Stimulated activated memory B cell treated with anti-CD40 and anti-IgM and Interleukin-4, amounts not matched to agents 10 μg/mL and 1 μg/mL and 100 μg/mL, for 72 hours (primary cell): ENCODE data around the gene RAF1.
"Not testable (repeated sequence)": the region's sequence is repeated elsewhere in the genome, so short reads cannot be mapped to it uniquely, and the experiment has no call there.

Experiments
- ATAC-seq: fragments of 150-1000 bp; cut with Tn5 transposase; 2 replicates; pipeline ENCODE4 v1.10.0; 2021
- H3K27ac Mint-ChIP-seq: one replicate; pipeline ENCODE4 v1.8.0; 2022; ENCODE audit warnings: mild to moderate bottlenecking, mixed read lengths
- H3K27me3 Mint-ChIP-seq: one replicate; pipeline ENCODE4 v1.8.0; 2022; ENCODE audit warnings: mixed read lengths
- H3K36me3 Mint-ChIP-seq: one replicate; pipeline ENCODE4 v1.8.0; 2022; ENCODE audit warnings: mixed read lengths
- H3K4me1 Mint-ChIP-seq: one replicate; pipeline ENCODE4 v1.8.0; 2022; ENCODE audit warnings: mixed read lengths
- H3K4me3 Mint-ChIP-seq: one replicate; pipeline ENCODE4 v1.8.0; 2022; ENCODE audit warnings: mild to moderate bottlenecking, moderate library complexity, mixed read lengths
- H3K9me3 Mint-ChIP-seq: one replicate; pipeline ENCODE4 v1.8.0; 2022; ENCODE audit warnings: mixed read lengths

The RAF1 gene

GRCh38 chr3:12630843-12631242 lies 33.1 kb downstream of the RAF1 start:
- not testable (repeated sequence) for H3K9me3 Mint-ChIP-seq, H3K4me3 Mint-ChIP-seq, H3K36me3 Mint-ChIP-seq, ATAC-seq, H3K27me3 Mint-ChIP-seq
- Mint-ChIP-seq H3K27ac (peak overlapping the region; percentile 14), H3K4me1 (peaks cover 43% of the 10 kb centered on the region)

DNA sequence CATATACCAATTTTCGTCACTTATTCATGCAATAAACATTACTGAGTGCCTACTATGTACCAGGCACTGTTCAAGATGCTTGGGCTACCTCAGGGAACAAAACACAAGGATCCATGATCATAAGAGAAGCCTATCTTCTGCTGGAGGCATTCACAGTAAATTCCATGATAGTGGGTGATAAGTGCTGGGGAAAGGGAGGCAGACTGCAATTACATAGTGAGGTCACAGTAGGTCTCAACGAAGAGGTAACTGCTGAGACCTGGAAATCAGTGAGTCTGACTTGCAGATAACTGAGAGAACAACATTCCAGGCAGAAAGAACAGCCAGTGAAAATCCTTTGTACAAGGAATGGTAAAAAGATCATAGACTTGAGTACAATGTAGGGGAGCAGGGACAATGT lies 33.6 kb downstream of the RAF1 start:
- H3K27me3 Mint-ChIP-seq: no peaks in the 10 kb centered on the region
- H3K27ac Mint-ChIP-seq: peak overlapping the region; percentile 14
- H3K4me3 Mint-ChIP-seq: no peak overlapping the region
- H3K4me1 Mint-ChIP-seq: peaks cover 49% of the 10 kb centered on the region
- H3K9me3 Mint-ChIP-seq: no peaks in the 10 kb centered on the region
- no peak for ATAC-seq
- no peaks in the 10 kb centered on the region for H3K36me3 Mint-ChIP-seq

DNA sequence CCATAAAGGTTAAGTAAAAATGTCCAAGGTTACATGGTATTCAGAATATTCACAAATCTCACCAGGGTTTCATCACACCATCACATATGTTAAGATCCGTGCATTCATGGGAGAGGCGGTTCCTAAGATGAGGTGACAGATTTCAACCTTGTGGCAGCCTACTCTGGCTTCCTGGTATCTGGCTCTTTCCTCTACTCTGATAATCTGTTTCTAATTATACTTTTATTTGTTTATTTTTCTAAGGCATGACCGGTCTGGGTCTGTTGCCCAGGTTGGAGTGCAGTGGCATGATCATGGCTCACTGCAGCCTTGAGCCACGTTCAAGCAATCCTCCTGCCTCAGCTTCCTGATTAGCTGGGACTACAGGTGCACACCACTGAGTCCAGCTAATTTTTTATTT lies 34.4 kb downstream of the RAF1 start:
- no peak overlapping the region for H3K27ac Mint-ChIP-seq

DNA sequence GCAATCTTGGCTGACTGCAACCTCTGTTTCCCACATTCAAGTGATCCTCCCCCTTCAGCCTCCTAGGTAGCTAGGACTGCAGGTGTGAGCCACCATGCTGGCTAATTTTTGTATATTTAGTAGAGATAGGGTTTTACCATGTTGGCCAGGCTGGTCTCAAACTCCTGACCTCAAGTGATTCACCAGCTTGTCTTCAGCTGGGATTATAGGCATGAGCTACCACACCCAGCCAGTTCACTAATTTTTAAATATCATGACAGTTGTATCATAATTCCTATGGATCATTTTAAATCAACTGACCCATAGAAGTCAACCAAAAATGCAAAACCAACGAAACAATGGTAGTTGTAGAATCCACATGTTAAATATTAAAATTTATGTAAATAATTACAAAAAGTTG lies 35.1 kb downstream of the RAF1 start:
- Mint-ChIP-seq H3K27ac (no peak overlapping the region), H3K27me3 (no peaks in the 10 kb centered on the region), H3K4me1 (peaks cover 61% of the 10 kb centered on the region), H3K9me3 (no peaks in the 10 kb centered on the region), H3K4me3 (no peak overlapping the region), H3K36me3 (no peaks in the 10 kb centered on the region)
- no peak for ATAC-seq

More for the DNA sequence above, 34.4 kb downstream of the RAF1 start:
- Mint-ChIP-seq H3K4me3 (no peak overlapping the region), H3K9me3 (no peaks in the 10 kb centered on the region), H3K27me3 (no peaks in the 10 kb centered on the region), H3K4me1 (peaks cover 54% of the 10 kb centered on the region), H3K36me3 (no peaks in the 10 kb centered on the region)
- ATAC-seq: no peak

DNA sequence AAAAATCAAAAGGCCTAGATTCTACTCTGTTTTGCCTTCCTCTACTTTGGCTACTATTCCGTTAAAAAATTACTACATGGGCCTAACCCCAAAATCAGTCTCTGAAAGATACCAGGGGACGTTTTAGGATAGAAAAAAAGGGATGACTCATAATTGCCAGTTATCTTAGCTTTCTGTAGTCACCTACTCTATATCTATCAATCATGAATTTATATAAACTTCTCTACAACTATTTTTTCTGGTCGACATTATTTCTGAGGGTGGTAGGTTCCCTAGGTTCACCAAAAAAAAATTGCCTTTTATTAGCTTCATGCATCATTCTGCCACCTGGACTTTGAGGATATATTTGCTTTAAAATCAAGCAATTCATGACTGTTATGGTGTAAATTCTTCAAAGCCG lies 36.5 kb downstream of the RAF1 start:
- no peak for ATAC-seq
- Mint-ChIP-seq H3K4me1 (peaks cover 61% of the 10 kb centered on the region), H3K4me3 (no peak overlapping the region), H3K9me3 (no peaks in the 10 kb centered on the region), H3K27me3 (no peaks in the 10 kb centered on the region), H3K36me3 (no peaks in the 10 kb centered on the region), H3K27ac (peak overlapping the region; percentile 51)

DNA sequence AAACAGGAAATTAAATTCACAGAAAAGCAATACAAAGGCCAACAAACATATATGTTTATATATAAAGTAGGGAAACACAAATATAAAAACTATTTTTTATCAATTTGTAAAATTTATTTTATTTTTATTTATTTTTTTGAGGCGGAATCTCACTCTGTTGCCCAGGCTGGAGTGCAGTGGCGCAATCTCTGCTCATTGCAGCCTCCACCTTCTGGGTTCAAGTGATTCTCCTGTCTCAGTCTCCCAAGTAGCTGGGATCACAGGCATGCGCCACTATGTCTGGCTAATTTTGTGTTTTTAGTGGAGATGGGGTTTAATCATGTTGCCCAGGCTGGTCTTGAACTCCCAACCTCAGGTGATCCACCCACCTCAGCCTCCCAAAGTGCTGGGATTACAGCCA lies 39.0 kb downstream of the RAF1 start:
- H3K36me3 Mint-ChIP-seq, H3K27ac Mint-ChIP-seq, H3K9me3 Mint-ChIP-seq, ATAC-seq, H3K4me3 Mint-ChIP-seq, H3K27me3 Mint-ChIP-seq: not testable (repeated sequence)
- peaks cover 65% of the 10 kb centered on the region for H3K4me1 Mint-ChIP-seq

GRCh38 chr3:12624056-12624455 lies 39.9 kb downstream of the RAF1 start:
- H3K9me3 Mint-ChIP-seq: no peaks in the 10 kb centered on the region
- H3K36me3 Mint-ChIP-seq: no peaks in the 10 kb centered on the region
- H3K27ac Mint-ChIP-seq: no peak overlapping the region
- ATAC-seq: no peak
- no peak overlapping the region for H3K4me3 Mint-ChIP-seq
- H3K27me3 Mint-ChIP-seq: no peaks in the 10 kb centered on the region
- H3K4me1 Mint-ChIP-seq: peaks cover 57% of the 10 kb centered on the region

DNA sequence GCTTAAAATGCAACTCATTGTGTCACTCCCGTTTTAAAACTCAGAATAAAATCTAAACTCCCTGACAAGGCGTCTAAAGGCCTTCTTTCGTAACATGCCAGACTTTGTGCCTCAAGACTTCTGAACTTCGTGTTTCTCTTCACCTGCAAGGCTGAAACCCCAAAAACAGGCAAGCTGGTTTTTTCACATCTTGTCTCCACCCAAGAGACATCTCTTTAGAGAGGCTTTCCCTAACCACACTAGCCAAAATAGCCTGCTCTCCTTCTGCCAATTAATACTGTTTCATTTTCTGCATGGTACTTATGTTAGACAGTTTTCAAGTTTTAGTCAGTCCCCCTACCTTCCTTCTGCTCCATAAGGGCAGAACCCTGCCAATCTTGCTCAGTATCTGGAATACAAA lies 41.6 kb downstream of the RAF1 start:
- no peak for ATAC-seq
- peaks cover 7% of the 10 kb centered on the region for H3K36me3 Mint-ChIP-seq
- no peak overlapping the region for H3K27ac Mint-ChIP-seq
- no peak overlapping the region for H3K4me3 Mint-ChIP-seq
- peaks cover 49% of the 10 kb centered on the region for H3K4me1 Mint-ChIP-seq
- H3K27me3 Mint-ChIP-seq: no peaks in the 10 kb centered on the region
- no peaks in the 10 kb centered on the region for H3K9me3 Mint-ChIP-seq

DNA sequence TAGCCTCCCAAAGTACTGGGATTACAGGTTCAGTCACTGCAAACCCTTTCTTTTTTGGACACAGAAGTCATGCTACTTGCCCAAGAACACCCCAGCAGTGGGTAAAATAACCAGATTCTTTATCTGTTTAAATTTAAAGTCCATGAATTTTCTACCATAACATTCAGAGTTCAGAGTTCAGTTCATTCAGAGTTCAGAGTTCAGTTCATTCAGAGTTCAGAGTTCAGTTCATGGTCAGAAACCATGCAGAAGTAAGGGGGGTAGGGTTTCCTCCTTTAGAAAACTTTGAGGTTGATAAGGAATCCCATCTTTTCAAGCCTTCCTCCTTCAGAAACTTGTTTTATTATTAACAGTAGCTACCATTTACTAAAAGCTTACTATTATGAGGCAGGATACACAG lies 43.2 kb downstream of the RAF1 start:
- Mint-ChIP-seq H3K27me3 (no peaks in the 10 kb centered on the region), H3K4me1 (peaks cover 36% of the 10 kb centered on the region), H3K9me3 (no peaks in the 10 kb centered on the region), H3K36me3 (peaks cover 15% of the 10 kb centered on the region), H3K27ac (peak overlapping the region; percentile 52), H3K4me3 (no peak overlapping the region)
- ATAC-seq: no peak

- Mint-ChIP-seq H3K9me3 (no peaks in the 10 kb centered on the region), H3K36me3 (peaks cover 15% of the 10 kb centered on the region), H3K27ac (no peak overlapping the region)
Measured at GRCh38 chr3:12620305-12620704, 43.6 kb downstream of the RAF1 start.

GRCh38 chr3:12618426-12618825 lies 45.5 kb downstream of the RAF1 start:
- H3K36me3 Mint-ChIP-seq: peaks cover 25% of the 10 kb centered on the region

More at GRCh38 chr3:12620305-12620704, 43.6 kb downstream of the RAF1 start:
- Mint-ChIP-seq H3K27me3 (no peaks in the 10 kb centered on the region), H3K4me1 (peaks cover 32% of the 10 kb centered on the region), H3K4me3 (no peak overlapping the region)
- no peak for ATAC-seq

GRCh38 chr3:12615266-12615665 lies 48.7 kb downstream of the RAF1 start:
- no peak overlapping the region for H3K27ac Mint-ChIP-seq
- no peaks in the 10 kb centered on the region for H3K27me3 Mint-ChIP-seq
- H3K36me3 Mint-ChIP-seq: peaks cover 26% of the 10 kb centered on the region
- H3K9me3 Mint-ChIP-seq: no peaks in the 10 kb centered on the region
- ATAC-seq: no peak
- peaks cover 6% of the 10 kb centered on the region for H3K4me1 Mint-ChIP-seq
- no peak overlapping the region for H3K4me3 Mint-ChIP-seq

More at GRCh38 chr3:12618426-12618825, 45.5 kb downstream of the RAF1 start:
- H3K9me3 Mint-ChIP-seq: no peaks in the 10 kb centered on the region
- no peak overlapping the region for H3K27ac Mint-ChIP-seq
- H3K27me3 Mint-ChIP-seq: no peaks in the 10 kb centered on the region
- H3K4me3 Mint-ChIP-seq: no peak overlapping the region
- peaks cover 24% of the 10 kb centered on the region for H3K4me1 Mint-ChIP-seq
- no peak for ATAC-seq

GRCh38 chr3:12613250-12613649 lies 50.7 kb downstream of the RAF1 start:
- H3K4me3 Mint-ChIP-seq: no peak overlapping the region
- no peaks in the 10 kb centered on the region for H3K9me3 Mint-ChIP-seq
- H3K27me3 Mint-ChIP-seq: no peaks in the 10 kb centered on the region
- H3K27ac Mint-ChIP-seq: no peak overlapping the region
- ATAC-seq: no peak
- peaks cover 6% of the 10 kb centered on the region for H3K4me1 Mint-ChIP-seq
- H3K36me3 Mint-ChIP-seq: peaks cover 32% of the 10 kb centered on the region

DNA sequence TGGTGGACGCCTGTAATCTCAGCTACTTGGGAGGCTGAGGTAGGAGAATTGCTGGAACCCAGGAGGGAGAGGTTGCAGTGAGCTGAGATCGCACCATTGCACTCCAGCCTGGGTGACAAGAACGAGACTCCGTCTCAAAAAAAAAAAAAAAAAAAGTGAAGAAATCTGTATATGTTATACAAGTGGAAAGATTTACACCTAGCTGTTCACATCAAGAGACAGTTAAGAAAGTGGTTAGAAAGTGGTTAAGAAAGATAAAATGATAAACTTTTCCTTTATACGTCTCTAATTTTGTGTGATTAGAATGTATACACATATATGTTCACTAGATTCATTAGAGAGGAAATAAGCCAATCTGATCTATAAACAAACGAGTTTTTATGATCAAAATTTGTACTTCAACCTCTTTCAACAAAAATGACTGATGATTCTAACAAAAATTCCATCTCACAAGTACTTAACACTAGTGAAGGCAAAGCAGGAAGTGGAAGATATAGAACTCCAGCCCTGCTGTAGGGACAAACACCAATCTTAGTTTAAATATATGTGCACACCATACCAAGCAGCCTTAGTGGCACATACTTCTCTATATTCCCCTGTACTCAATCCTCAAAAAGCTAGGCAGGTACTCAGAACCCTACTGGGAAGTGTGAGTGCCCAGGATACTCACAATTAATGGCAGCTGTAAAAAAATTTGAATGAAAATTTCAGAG lies 51.2 kb downstream of the RAF1 start:
- Mint-ChIP-seq H3K36me3 (peaks cover 28% of the 10 kb centered on the region), H3K4me1 (peaks cover 6% of the 10 kb centered on the region), H3K27me3 (no peaks in the 10 kb centered on the region), H3K9me3 (no peaks in the 10 kb centered on the region), H3K27ac (no peak overlapping the region), H3K4me3 (no peak overlapping the region)
- no peak for ATAC-seq

- Mint-ChIP-seq H3K27me3 (no peaks in the 10 kb centered on the region), H3K4me1 (peaks cover 6% of the 10 kb centered on the region), H3K9me3 (no peaks in the 10 kb centered on the region), H3K4me3 (no peak overlapping the region), H3K27ac (no peak overlapping the region), H3K36me3 (peaks cover 23% of the 10 kb centered on the region)
- no peak for ATAC-seq
Measured at GRCh38 chr3:12611117-12611516, 52.8 kb downstream of the RAF1 start.

DNA sequence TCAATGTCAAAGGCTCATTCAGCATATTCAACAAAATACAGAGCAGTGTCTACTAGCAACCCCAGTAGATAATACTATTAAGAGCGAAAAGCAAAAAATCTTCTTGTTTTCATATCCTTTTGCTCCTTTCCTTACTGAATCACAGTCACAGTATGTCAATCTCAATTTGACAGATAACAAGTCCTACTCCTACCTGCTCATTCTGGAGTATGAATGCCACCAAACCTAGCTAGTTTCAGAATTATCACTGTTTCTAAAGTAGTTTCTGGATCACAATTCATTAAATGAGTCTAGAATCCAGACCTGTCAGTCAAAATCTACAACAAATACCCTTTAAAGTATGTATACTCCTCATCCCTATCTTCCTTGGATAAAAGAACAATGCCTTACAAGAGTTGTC lies 55.5 kb downstream of the RAF1 start:
- H3K9me3 Mint-ChIP-seq: no peaks in the 10 kb centered on the region
- H3K27ac Mint-ChIP-seq: no peak overlapping the region
- H3K4me1 Mint-ChIP-seq: peaks cover under 1% of the 10 kb centered on the region
- no peak overlapping the region for H3K4me3 Mint-ChIP-seq
- H3K36me3 Mint-ChIP-seq: peaks cover 20% of the 10 kb centered on the region
- ATAC-seq: no peak
- H3K27me3 Mint-ChIP-seq: no peaks in the 10 kb centered on the region
